Measurements from ENCODE around the gene COL6A2. TPM values are rescaled to one million over a fixed set of nuclear protein-coding genes. Genes with fewer than 3 reads are reported as not detected.

The COL6A2 gene
- total and polyA plus RNA-seq, 2 of the 13 experiments (the other 11 are each of a cell fraction or from before 2014, with no cell fraction given) = 0.07 to 0.41 TPM

- no peaks in the 10 kb centered on the region for H4K20me1 ChIP-seq (ENCODE audit: insufficient read depth, low read length)
- H3K9me3 ChIP-seq (ENCODE audit: low read length) = no peaks in the 10 kb centered on the region
- ChIA-PET POLR2A (no interaction called here), CTCF (ENCODE audit: low intra/inter-chr PET ratio, low total read pairs) (no interaction called here)
- no peak overlapping the region for H3K27ac ChIP-seq (ENCODE audit: extremely low read length, insufficient read depth, low read length)
- DNase-seq (ENCODE audit: low spot score) (no peak), FAIRE-seq (no peak), ATAC-seq (no peak)
- no TSS peak for BruUV-seq (replicated peaks)
- H2AFZ ChIP-seq (ENCODE audit: low read length) = no peak overlapping the region
- H3K79me2 ChIP-seq (ENCODE audit: insufficient read depth, low read length) = no peaks in the 10 kb centered on the region
- H3K27me3 ChIP-seq (ENCODE audit: control insufficient read depth in 1 of 2, insufficient read depth in 2 of 2, low read length in 2 of 2) = peaks cover 13 to 54% of the 10 kb centered on the region in 2 experiments
- H3K4me3 ChIP-seq (replicated peaks in 1 of 3; ENCODE audit: insufficient read depth in 1 of 3, low read depth in 2 of 3, low read length in 3 of 3) = no peak overlapping the region
- intact Hi-C loops (cut with micrococcal nuclease; ENCODE audit: unreplicated experiment) (no loop called here), in situ Hi-C loops (cut with HindIII; ENCODE audit: extremely low pct_ligation_motif_present, low pct_unique_long_range_greater_than_20kb) (no loop called here)
- no peak overlapping the region for H3K4me2 ChIP-seq (ENCODE audit: low read depth, low read length)
- H3K9ac ChIP-seq (ENCODE audit: insufficient read depth, low read depth, low read length) = no peak overlapping the region
- TF ChIP-seq ZNF7 (CRISPR knock-in tag; IDR thresholded peaks at IDR 0.05) (no peak), ATRX (CRISPR knock-in tag; IDR thresholded peaks at IDR 0.05; ENCODE audit: borderline replicate concordance) (no peak), SRF (IDR thresholded peaks at IDR 0.05; ENCODE audit: low read depth, low read length) (no peak), TGIF2 (CRISPR knock-in tag; IDR thresholded peaks at IDR 0.05) (no peak), RAD21 (CRISPR knock-in tag; IDR thresholded peaks at IDR 0.05) (no peak), MAFK (conservative IDR thresholded peaks at IDR 0.05 in 1 of 2, IDR thresholded peaks at IDR 0.05 in 1 of 2; ENCODE audit: low read length in 2 of 2) (no peak), GZF1 (CRISPR knock-in tag; IDR thresholded peaks at IDR 0.05) (no peak), ZNF710 (CRISPR knock-in tag; IDR thresholded peaks at IDR 0.05; ENCODE audit: borderline replicate concordance) (no peak), SMAD1 (CRISPR knock-in tag; IDR thresholded peaks at IDR 0.05; ENCODE audit: borderline replicate concordance, low read depth) (no peak)
- no peaks in the 10 kb centered on the region for H3K4me1 ChIP-seq (ENCODE audit: insufficient read depth, low read length)
- no peaks in the 10 kb centered on the region for H3K36me3 ChIP-seq (replicated peaks in 1 of 2; ENCODE audit: control insufficient read depth in 1 of 2, insufficient read depth in 2 of 2, low read length in 2 of 2)
- 40% methylated on average over 16 of the region's 16 CpGs for WGBS (ENCODE audit: low lambda C conversion rate)
Observed at GRCh38 chr21:46095083-46095719, 2.7 kb upstream of the COL6A2 start.
